Neural cell (in vitro differentiated cells): ENCODE measurements around the gene SURF1. TPM values are rescaled to one million over a fixed set of nuclear protein-coding genes. Genes with fewer than 3 reads are reported as not detected.
"Not testable (repeated sequence)": the region's sequence is repeated elsewhere in the genome, so short reads cannot be mapped to it uniquely, and the experiment has no call there.

Source experiments
- H2AFZ ChIP-seq: fragments of 200-600, 300-800 bp; sonication (generic), shearing (Covaris generic); 2 replicates; pipeline ENCODE4 v1.6.0; 2014; ENCODE audit warnings: low read depth, mild to moderate bottlenecking, antibody characterized with exemption, low read length, moderate library complexity
- H3F3A ChIP-seq: fragments of 200-600 bp; shearing (Covaris generic); 2 replicates; pipeline ENCODE4 v1.6.1; 2016; ENCODE audit warnings: mild to moderate bottlenecking, moderate library complexity, mixed read lengths, antibody characterized with exemption, low read length; ENCODE audit not compliant: insufficient read depth, poor library complexity, severe bottlenecking
- H3K27ac ChIP-seq: fragments of 200-600, 300-800 bp; sonication (generic), shearing (Covaris generic); 2 replicates; pipeline ENCODE4 v1.5.1; 2014; ENCODE audit warnings: mild to moderate bottlenecking, low read length, moderate library complexity
- H3K27me3 ChIP-seq: fragments of 300-800, 200-600 bp; sonication (generic), shearing (Covaris generic); 2 replicates; pipeline ENCODE4 v1.6.0; 2014; ENCODE audit warnings: mild to moderate bottlenecking, low read depth, low read length, moderate library complexity; ENCODE audit not compliant: insufficient read depth
- H3K36me3 ChIP-seq: fragments of 300-800, 200-600 bp; sonication (generic), shearing (Covaris generic); 2 replicates; pipeline ENCODE4 v1.5.1; 2014; ENCODE audit warnings: mild to moderate bottlenecking, antibody characterized with exemption, low read length, moderate library complexity; ENCODE audit not compliant: insufficient read depth
- H3K4me2 ChIP-seq: fragments of 300-800, 200-600 bp; sonication (generic), shearing (Covaris generic); 2 replicates; pipeline ENCODE4 v1.6.0; 2014; ENCODE audit warnings: mild to moderate bottlenecking, low read length
- H3K4me3 ChIP-seq: fragments of 300-800, 200-600 bp; sonication (generic), shearing (Covaris generic); 2 replicates; pipeline ENCODE4 v1.5.1; 2014; ENCODE audit warnings: mild to moderate bottlenecking, low read length, moderate library complexity
- H3K79me2 ChIP-seq: fragments of 200-600 bp; shearing (Covaris generic); replicated peaks from 2 replicates; pipeline ENCODE4 v1.6.0; 2014; ENCODE audit warnings: mild to moderate bottlenecking, low read length, moderate library complexity; ENCODE audit not compliant: insufficient read depth
- H3K9ac ChIP-seq: fragments of 300-800, 200-600 bp; sonication (generic), shearing (Covaris generic); 2 replicates; pipeline ENCODE4 v1.6.1; 2016; ENCODE audit warnings: mild to moderate bottlenecking, low read length, mixed read lengths
- H3K9me2 ChIP-seq: fragments of 200-600 bp; shearing (Covaris generic); 2 replicates; pipeline ENCODE4 v1.6.1; 2016; ENCODE audit warnings: mild to moderate bottlenecking, low read length, mixed read lengths; ENCODE audit not compliant: insufficient read depth
- H3K9me3 ChIP-seq: fragments of 200-600, 300-800 bp; sonication (generic), shearing (Covaris generic); 2 replicates; pipeline ENCODE4 v1.6.1; 2016; ENCODE audit warnings: mild to moderate bottlenecking, mixed run types, low read length, moderate library complexity, mixed read lengths
- H4K20me1 ChIP-seq: fragments of 200-600 bp; shearing (Covaris generic); 2 replicates; pipeline ENCODE4 v1.6.1; 2016; ENCODE audit warnings: mild to moderate bottlenecking, mixed run types; ENCODE audit not compliant: insufficient read depth
- EP300 ChIP-seq: fragments of 450-650 bp; conservative IDR thresholded peaks from 2 replicates; pipeline ENCODE4 v1.6.1; 2014; ENCODE audit warnings: antibody characterized with exemption, mild to moderate bottlenecking, moderate library complexity; ENCODE audit not compliant: poor library complexity, severe bottlenecking
- EZH2 ChIP-seq: fragments of 200-600, 300-800 bp; shearing (Covaris generic), sonication (generic); IDR thresholded peaks from 2 replicates; pipeline ENCODE4 v1.6.1; 2014; ENCODE audit warnings: antibody characterized with exemption, low read length, borderline replicate concordance, mild to moderate bottlenecking; ENCODE audit not compliant: insufficient read depth, poor library complexity, severe bottlenecking
- MXI1 ChIP-seq: fragments of 450-650 bp; conservative IDR thresholded peaks from 2 replicates; pipeline ENCODE4 v1.6.1; 2014; ENCODE audit warnings: antibody characterized with exemption, mild to moderate bottlenecking; ENCODE audit not compliant: poor library complexity, severe bottlenecking
- POLR2AphosphoS5 ChIP-seq: IDR thresholded peaks from 2 replicates; pipeline ENCODE4 v1.6.1; 2012
- RAD21 ChIP-seq: fragments of 450-650 bp; conservative IDR thresholded peaks from 2 replicates; pipeline ENCODE4 v1.6.1; 2014; ENCODE audit warnings: antibody characterized with exemption, mild to moderate bottlenecking, moderate library complexity
- SMC3 ChIP-seq: fragments of 450-650 bp; conservative IDR thresholded peaks from 2 replicates; pipeline ENCODE4 v1.6.1; 2014; ENCODE audit warnings: antibody characterized with exemption, mild to moderate bottlenecking, moderate library complexity; ENCODE audit not compliant: poor library complexity
- TAF1 ChIP-seq: IDR thresholded peaks from 2 replicates; pipeline ENCODE4 v1.6.1; 2012; ENCODE audit warnings: low read depth
- polyA plus RNA-seq: library from polyadenylated mRNA; depleted of rRNA; stranded (reverse); fragments of >200 nt; gene quantifications from 2 replicates; pipeline ENCODE4 v1.2.3, GENCODE V29; 2014
- TF ChIP-seq, protein P1 (sequence below): IDR thresholded peaks from 2 replicates; pipeline ENCODE4 v1.6.1; 2012; ENCODE audit warnings: borderline replicate concordance
- TF ChIP-seq, protein P2 (sequence below): fragments of 450-650 bp; IDR thresholded peaks from 2 replicates; pipeline ENCODE4 v1.5.1; 2014; ENCODE audit warnings: antibody characterized with exemption, mild to moderate bottlenecking, moderate library complexity; ENCODE audit not compliant: poor library complexity, severe bottlenecking

The SURF1 gene
- polyA plus RNA-seq, 1 donor from 2014 or later, result 32.3 TPM

DNA sequence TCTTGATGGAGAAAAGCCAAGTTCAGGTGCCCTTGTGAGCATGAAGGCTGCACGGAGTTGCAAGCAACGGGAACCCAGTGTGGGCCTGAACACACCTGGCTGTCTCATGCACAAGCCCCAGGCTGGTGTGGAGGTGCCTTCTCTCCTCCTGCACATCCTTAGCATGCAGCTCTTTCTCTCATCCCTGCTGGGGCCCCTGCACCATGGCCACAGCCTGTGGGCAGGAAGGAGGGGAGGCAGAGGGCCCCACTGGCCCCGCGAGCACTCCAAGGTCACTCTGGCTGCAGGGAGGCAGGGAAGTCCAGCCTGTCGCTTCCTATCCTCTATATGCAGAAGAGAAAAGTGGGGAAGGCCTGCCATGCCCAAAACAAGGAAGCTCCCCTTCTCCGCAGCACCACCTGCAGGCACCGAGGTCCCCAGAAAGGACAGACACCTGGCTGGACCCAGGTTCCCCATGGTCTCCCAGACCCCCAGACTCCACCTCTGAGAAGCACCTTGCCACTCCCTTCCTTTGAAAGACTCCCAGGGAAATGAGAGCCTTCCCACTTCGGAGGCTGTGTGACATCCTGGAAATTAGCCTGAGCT, 38.5 kb upstream of the SURF1 start:
- no peaks in the 10 kb centered on the region for H3K27me3 ChIP-seq
- H3K36me3 ChIP-seq, result no peaks in the 10 kb centered on the region
- H3K79me2 ChIP-seq, result no peaks in the 10 kb centered on the region
- no peak for TF ChIP-seq MXI1
- no peak for TF ChIP-seq SMC3
- TF ChIP-seq RAD21, result no peak
- TF ChIP-seq, protein P1, sequence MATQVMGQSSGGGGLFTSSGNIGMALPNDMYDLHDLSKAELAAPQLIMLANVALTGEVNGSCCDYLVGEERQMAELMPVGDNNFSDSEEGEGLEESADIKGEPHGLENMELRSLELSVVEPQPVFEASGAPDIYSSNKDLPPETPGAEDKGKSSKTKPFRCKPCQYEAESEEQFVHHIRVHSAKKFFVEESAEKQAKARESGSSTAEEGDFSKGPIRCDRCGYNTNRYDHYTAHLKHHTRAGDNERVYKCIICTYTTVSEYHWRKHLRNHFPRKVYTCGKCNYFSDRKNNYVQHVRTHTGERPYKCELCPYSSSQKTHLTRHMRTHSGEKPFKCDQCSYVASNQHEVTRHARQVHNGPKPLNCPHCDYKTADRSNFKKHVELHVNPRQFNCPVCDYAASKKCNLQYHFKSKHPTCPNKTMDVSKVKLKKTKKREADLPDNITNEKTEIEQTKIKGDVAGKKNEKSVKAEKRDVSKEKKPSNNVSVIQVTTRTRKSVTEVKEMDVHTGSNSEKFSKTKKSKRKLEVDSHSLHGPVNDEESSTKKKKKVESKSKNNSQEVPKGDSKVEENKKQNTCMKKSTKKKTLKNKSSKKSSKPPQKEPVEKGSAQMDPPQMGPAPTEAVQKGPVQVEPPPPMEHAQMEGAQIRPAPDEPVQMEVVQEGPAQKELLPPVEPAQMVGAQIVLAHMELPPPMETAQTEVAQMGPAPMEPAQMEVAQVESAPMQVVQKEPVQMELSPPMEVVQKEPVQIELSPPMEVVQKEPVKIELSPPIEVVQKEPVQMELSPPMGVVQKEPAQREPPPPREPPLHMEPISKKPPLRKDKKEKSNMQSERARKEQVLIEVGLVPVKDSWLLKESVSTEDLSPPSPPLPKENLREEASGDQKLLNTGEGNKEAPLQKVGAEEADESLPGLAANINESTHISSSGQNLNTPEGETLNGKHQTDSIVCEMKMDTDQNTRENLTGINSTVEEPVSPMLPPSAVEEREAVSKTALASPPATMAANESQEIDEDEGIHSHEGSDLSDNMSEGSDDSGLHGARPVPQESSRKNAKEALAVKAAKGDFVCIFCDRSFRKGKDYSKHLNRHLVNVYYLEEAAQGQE, result no peak
- TF ChIP-seq, protein P2, sequence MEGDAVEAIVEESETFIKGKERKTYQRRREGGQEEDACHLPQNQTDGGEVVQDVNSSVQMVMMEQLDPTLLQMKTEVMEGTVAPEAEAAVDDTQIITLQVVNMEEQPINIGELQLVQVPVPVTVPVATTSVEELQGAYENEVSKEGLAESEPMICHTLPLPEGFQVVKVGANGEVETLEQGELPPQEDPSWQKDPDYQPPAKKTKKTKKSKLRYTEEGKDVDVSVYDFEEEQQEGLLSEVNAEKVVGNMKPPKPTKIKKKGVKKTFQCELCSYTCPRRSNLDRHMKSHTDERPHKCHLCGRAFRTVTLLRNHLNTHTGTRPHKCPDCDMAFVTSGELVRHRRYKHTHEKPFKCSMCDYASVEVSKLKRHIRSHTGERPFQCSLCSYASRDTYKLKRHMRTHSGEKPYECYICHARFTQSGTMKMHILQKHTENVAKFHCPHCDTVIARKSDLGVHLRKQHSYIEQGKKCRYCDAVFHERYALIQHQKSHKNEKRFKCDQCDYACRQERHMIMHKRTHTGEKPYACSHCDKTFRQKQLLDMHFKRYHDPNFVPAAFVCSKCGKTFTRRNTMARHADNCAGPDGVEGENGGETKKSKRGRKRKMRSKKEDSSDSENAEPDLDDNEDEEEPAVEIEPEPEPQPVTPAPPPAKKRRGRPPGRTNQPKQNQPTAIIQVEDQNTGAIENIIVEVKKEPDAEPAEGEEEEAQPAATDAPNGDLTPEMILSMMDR, result no peak
- no peak for TF ChIP-seq EP300
- no peak for TF ChIP-seq POLR2AphosphoS5
- TF ChIP-seq EZH2, result no peak
- no peak for TF ChIP-seq TAF1
- H3K4me3 ChIP-seq, result no peak overlapping the region
- no peaks in the 10 kb centered on the region for H4K20me1 ChIP-seq
- H3K9me2 ChIP-seq, result no peaks in the 10 kb centered on the region
- H3F3A ChIP-seq, result no peaks in the 10 kb centered on the region
- H3K9ac ChIP-seq, result no peak overlapping the region
- H3K27ac ChIP-seq, result no peak overlapping the region
- H3K9me3 ChIP-seq, result no peaks in the 10 kb centered on the region
- no peak overlapping the region for H3K4me2 ChIP-seq
- H2AFZ ChIP-seq, result no peak overlapping the region

DNA sequence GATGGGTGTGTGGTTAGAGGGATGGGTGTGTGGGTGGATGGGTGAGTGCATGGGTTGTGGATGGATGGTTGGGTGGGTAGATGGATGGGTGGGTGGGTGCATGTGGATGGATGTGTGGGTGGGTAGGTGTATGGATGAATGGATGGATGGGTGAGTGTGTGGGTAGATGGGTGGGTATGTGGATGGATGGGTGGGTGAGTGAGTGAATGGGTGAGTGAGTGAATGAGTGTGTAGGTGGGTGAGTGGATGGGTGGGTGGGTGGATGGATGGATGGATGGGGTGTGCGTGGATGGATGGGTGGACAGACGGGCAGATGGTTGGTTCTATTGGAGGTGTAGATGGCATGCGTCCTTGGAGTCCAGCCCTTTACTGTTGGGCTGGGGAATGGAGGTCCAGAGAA, 37.1 kb upstream of the SURF1 start:
- H3K9me2 ChIP-seq, result no peaks in the 10 kb centered on the region
- H2AFZ ChIP-seq, result no peak overlapping the region
- H4K20me1 ChIP-seq, result no peaks in the 10 kb centered on the region
- H3K79me2 ChIP-seq, result no peaks in the 10 kb centered on the region
- TF ChIP-seq, protein P1, result no peak
- TF ChIP-seq POLR2AphosphoS5 (no peak), SMC3 (no peak), MXI1 (no peak), TAF1 (no peak), RAD21 (no peak), EZH2 (no peak), EP300 (no peak)
- TF ChIP-seq, protein P2, result no peak
- no peaks in the 10 kb centered on the region for H3K36me3 ChIP-seq
- no peak overlapping the region for H3K4me2 ChIP-seq
- no peaks in the 10 kb centered on the region for H3F3A ChIP-seq
- H3K9ac ChIP-seq, result no peak overlapping the region
- no peaks in the 10 kb centered on the region for H3K9me3 ChIP-seq
- no peak overlapping the region for H3K4me3 ChIP-seq
- H3K27me3 ChIP-seq, result no peaks in the 10 kb centered on the region
- H3K27ac ChIP-seq, result no peak overlapping the region

DNA sequence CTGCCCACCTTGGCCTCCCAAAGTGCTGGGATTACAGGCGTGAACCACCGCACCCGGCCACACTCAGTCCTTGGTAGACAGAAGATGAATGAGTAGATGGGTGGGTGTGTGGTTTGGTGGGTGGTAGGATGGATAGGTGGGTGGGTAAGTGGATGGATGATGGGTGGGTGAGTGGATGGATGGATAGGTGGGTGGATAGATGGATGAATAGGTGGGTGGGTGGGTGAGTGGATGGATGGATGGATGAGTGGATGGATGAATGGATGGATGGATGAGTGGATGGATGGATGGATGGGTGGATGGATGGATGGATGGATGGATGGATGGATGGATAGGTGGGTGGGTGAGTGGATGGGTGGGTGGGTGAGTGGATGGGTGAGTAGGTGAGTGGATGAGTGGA, 36.0 kb upstream of the SURF1 start:
- H3K9me3 ChIP-seq, H3K27me3 ChIP-seq: not testable (repeated sequence)

More for the DNA sequence above, 36.0 kb upstream of the SURF1 start:
- not testable (repeated sequence) for H3K9ac ChIP-seq, H3K36me3 ChIP-seq, H3K4me3 ChIP-seq, H2AFZ ChIP-seq, H4K20me1 ChIP-seq, H3F3A ChIP-seq, H3K79me2 ChIP-seq, H3K4me2 ChIP-seq, H3K27ac ChIP-seq, H3K9me2 ChIP-seq
